GM12878 (cell line): ENCODE measurements around the gene NOL11. TPM values are rescaled to one million over a fixed set of nuclear protein-coding genes. Genes with fewer than 3 reads are reported as not detected.

Source experiments
- ATAC-seq: fragments of 200-7000 bp; cut with Tn5 transposase; 3 replicates; pipeline ENCODE4 v1.9.1; 2020; ENCODE audit warnings: mild to moderate bottlenecking, moderate library complexity
- BruUV-seq: library from RNA; stranded (reverse); fragments of 400-500 nt; replicated peaks from 2 replicates; lab custom pipeline; 2021; lab: Mats Ljungman, UMichigan
- CTCF ChIA-PET: fragments of 300-600 bp; sonication (Branson Sonifier 250); formaldehyde crosslinking; extraction: SDS; loops from one replicate; lab custom pipeline; 2021; ENCODE audit warnings: inconsistent platforms; lab: Yijun Ruan, JAX
- POLR2A ChIA-PET: fragments of 350-600 bp; formaldehyde crosslinking; extraction: SDS; loops from one replicate; lab custom pipeline; 2021; ENCODE audit warnings: inconsistent platforms; lab: Charles Lee
- RAD21 ChIA-PET: fragments of 300-600 bp; sonication (Branson Sonifier 250); formaldehyde crosslinking; loops from one replicate; lab custom pipeline; 2023; ENCODE audit warnings: antibody characterized with exemption; ENCODE audit not compliant: unreplicated experiment; lab: Charles Lee
- SMC1A ChIA-PET: fragments of 300-600 bp; sonication (Branson Sonifier 250); formaldehyde crosslinking; loops from one replicate; lab custom pipeline; 2023; ENCODE audit not compliant: unreplicated experiment, uncharacterized antibody; lab: Charles Lee
- DNase-seq: peaks from one replicate; pipeline ENCODE4 v3.0.0-alpha.2; 2011; ENCODE audit warnings: low read depth, low spot score
- FAIRE-seq: peaks from 3 replicates; lab custom pipeline; 2011; peaks lifted over from hg19 to GRCh38; lab: Jason Lieb, UNC
- H2AFZ ChIP-seq: 2 replicates; pipeline ENCODE4 v1.6.0; 2011; ENCODE audit warnings: low read depth, low read length, control low read depth; ENCODE audit not compliant: control insufficient read depth
- H3K27ac ChIP-seq: 2 replicates; pipeline ENCODE4 v1.5.1; 2011; ENCODE audit warnings: control low read depth; ENCODE audit not compliant: control insufficient read depth, insufficient read depth
- H3K27me3 ChIP-seq, 2 experiments: replicated peaks in 1 of 2; 2 replicates each; pipeline versions ENCODE4 v1.6.0 to v1.6.1; 2011; ENCODE audit warnings: low read length in 1 of 2; ENCODE audit not compliant: control insufficient read depth in 2 of 2, insufficient read depth in 2 of 2
- H3K36me3 ChIP-seq, 2 experiments: 2 replicates each; pipeline ENCODE4 v1.5.1; 2011; ENCODE audit warnings: low read length in 1 of 2; ENCODE audit not compliant: control insufficient read depth in 2 of 2, insufficient read depth in 2 of 2
- H3K4me1 ChIP-seq: 2 replicates; pipeline ENCODE4 v1.6.1; 2011; ENCODE audit warnings: mild to moderate bottlenecking, low read length, moderate library complexity, mixed read lengths; ENCODE audit not compliant: control insufficient read depth, insufficient read depth
- H3K4me2 ChIP-seq: 2 replicates; pipeline ENCODE4 v1.6.0; 2011; ENCODE audit warnings: control low read depth; ENCODE audit not compliant: control insufficient read depth, insufficient read depth
- H3K4me3 ChIP-seq: fragments of 200-600 bp; sonication (generic); 2 replicates; pipeline ENCODE4 v1.5.1; 2016
- H3K79me2 ChIP-seq: 2 replicates; pipeline ENCODE4 v1.6.0; 2011; ENCODE audit warnings: low read length; ENCODE audit not compliant: control insufficient read depth, insufficient read depth
- H3K9ac ChIP-seq: 2 replicates; pipeline ENCODE4 v1.8.0; 2011; ENCODE audit warnings: low read length, control low read depth, mixed read lengths; ENCODE audit not compliant: control insufficient read depth, insufficient read depth
- H3K9me3 ChIP-seq: replicated peaks from 3 replicates; pipeline ENCODE4 v1.5.1; 2011; ENCODE audit warnings: mild to moderate bottlenecking, low read length; ENCODE audit not compliant: control insufficient read depth, insufficient read depth
- H4K20me1 ChIP-seq: 2 replicates; pipeline ENCODE4 v1.6.0; 2011; ENCODE audit not compliant: control insufficient read depth, insufficient read depth
- BCL11A ChIP-seq: IDR thresholded peaks from 2 replicates; pipeline ENCODE4 v1.6.1; 2011; ENCODE audit warnings: low read depth, low read length
- CBFB ChIP-seq: IDR thresholded peaks from 2 replicates; pipeline ENCODE4 v1.6.1; 2016; ENCODE audit warnings: antibody characterized with exemption, low read depth
- CEBPB ChIP-seq, 2 experiments: fragments of 150-350 bp in 1 of 2; IDR thresholded peaks; 2 replicates each; pipeline ENCODE4 v1.6.1; 2012 to 2014; ENCODE audit warnings: low read depth in 2 of 2, low read length in 2 of 2, borderline replicate concordance in 1 of 2, inconsistent platforms in 1 of 2
- CREB1 ChIP-seq: IDR thresholded peaks from 2 replicates; pipeline ENCODE4 v1.6.1; 2012; ENCODE audit warnings: low read depth, mild to moderate bottlenecking, inconsistent platforms
- HDAC6 ChIP-seq: fragments of 200-600 bp; sonication (generic); IDR thresholded peaks from one replicate; pipeline ENCODE4 v1.8.0; 2017; ENCODE audit warnings: antibody characterized with exemption; ENCODE audit not compliant: unreplicated experiment
- HSF1 ChIP-seq: fragments of 150-350 bp; IDR thresholded peaks from 2 replicates; pipeline ENCODE4 v1.6.1; 2014; ENCODE audit warnings: mild to moderate bottlenecking, low read depth, low read length
- IKZF2 ChIP-seq, 2 experiments: fragments of 450-650 bp; IDR thresholded peaks; 2 replicates each; pipeline ENCODE4 v1.6.1; 2017; ENCODE audit warnings: mild to moderate bottlenecking in 2 of 2, moderate library complexity in 2 of 2
- IRF4 ChIP-seq: IDR thresholded peaks from 2 replicates; pipeline ENCODE4 v1.6.1; 2011; ENCODE audit warnings: low read depth, low read length
- PML ChIP-seq: IDR thresholded peaks from 2 replicates; pipeline ENCODE4 v1.6.1; 2012; ENCODE audit warnings: low read length, inconsistent platforms
- POLR2A ChIP-seq: IDR thresholded peaks from 2 replicates; pipeline ENCODE4 v1.6.1; 2011; ENCODE audit warnings: low read depth, mild to moderate bottlenecking, low read length
- SIN3A ChIP-seq: IDR thresholded peaks from 2 replicates; pipeline ENCODE4 v1.6.1; 2012; ENCODE audit warnings: low read depth, low read length, improper control_type of control experiment
- SIX5 ChIP-seq: IDR thresholded peaks from 2 replicates; pipeline ENCODE4 v1.6.1; 2011; ENCODE audit warnings: mild to moderate bottlenecking, low read depth, low read length, moderate library complexity; ENCODE audit not compliant: severe bottlenecking
- SRF ChIP-seq, 2 experiments: IDR thresholded peaks; 2 replicates each; pipeline ENCODE4 v1.6.1; 2011; ENCODE audit warnings: low read depth in 2 of 2, low read length in 2 of 2, mild to moderate bottlenecking in 1 of 2, moderate library complexity in 1 of 2
- ZNF622 ChIP-seq: fragments of 450-650 bp; IDR thresholded peaks from 2 replicates; pipeline ENCODE4 v1.6.1; 2017; ENCODE audit warnings: mild to moderate bottlenecking, inconsistent platforms
- WGBS: methylation state at CpG from one replicate; pipeline ENCODE4 v1.1.6; 2016; ENCODE audit warnings: low lambda C conversion rate; ENCODE audit not compliant: insufficient replicate concordance, insufficient coverage; ENCODE audit errors: missing lambda C conversion rate; 5-methylcytosine and 5-hydroxymethylcytosine counted together
- in situ Hi-C: fragments of 300-500 bp; cut with MboI; formaldehyde crosslinking; loops from 9 replicates; pipeline ENCODE4 v1.14.3; 2018; ENCODE audit warnings: mixed read lengths
- intact Hi-C: fragments of 100-400 bp; cut with micrococcal nuclease; formaldehyde crosslinking; loops from one replicate; pipeline ENCODE4 v1.14.2; 2022; ENCODE audit not compliant: unreplicated experiment
- polyA plus RNA-seq, 11 experiments: library from polyadenylated mRNA; depleted of rRNA in 4 of 11; unstranded in 6 of 11; stranded (reverse) in 5 of 11; fragments of >200 nt; fragmentation: Nextera tagmentation in 4 of 11; fragmentation: Illumina TruSeq in 1 of 11; extraction: Ambion mirVana in 4 of 11; extraction: Trizol in 1 of 11; gene quantifications; 1 replicate in 1 of 11; 2 replicates in 10 of 11; pipeline versions ENCODE4 v1.2.1 to v1.2.3, GENCODE V29; 2011 to 2016; ENCODE audit warnings: inconsistent platforms in 2 of 11, missing spikeins in 2 of 11, low read depth in 1 of 11
- total RNA-seq, 4 experiments: library from RNA; depleted of rRNA in 3 of 4; stranded (reverse); fragments of >200 nt in 3 of 4; fragmentation: Illumina TruSeq in 1 of 4; extraction: Trizol in 1 of 4; gene quantifications; 2 replicates each; pipeline versions ENCODE4 v1.2.1 to v1.2.3, GENCODE V29; 2013 to 2021
- TF ChIP-seq, protein P1 (sequence below): IDR thresholded peaks from 2 replicates; pipeline ENCODE4 v1.6.1; 2011; ENCODE audit warnings: mild to moderate bottlenecking, low read depth, low read length, moderate library complexity; ENCODE audit not compliant: insufficient replicate concordance
- TF ChIP-seq, protein P2 (sequence below): fragments of 450-650 bp; IDR thresholded peaks from 2 replicates; pipeline ENCODE4 v1.6.1; 2017; ENCODE audit warnings: antibody characterized with exemption, mild to moderate bottlenecking, moderate library complexity

NOL11 gene
- total and polyA plus RNA-seq, 10 of the 15 experiments (the other 5 are each of a cell fraction or from before 2014, with no cell fraction given), result 54.8 to 130 (median 94.6) TPM

DNA sequence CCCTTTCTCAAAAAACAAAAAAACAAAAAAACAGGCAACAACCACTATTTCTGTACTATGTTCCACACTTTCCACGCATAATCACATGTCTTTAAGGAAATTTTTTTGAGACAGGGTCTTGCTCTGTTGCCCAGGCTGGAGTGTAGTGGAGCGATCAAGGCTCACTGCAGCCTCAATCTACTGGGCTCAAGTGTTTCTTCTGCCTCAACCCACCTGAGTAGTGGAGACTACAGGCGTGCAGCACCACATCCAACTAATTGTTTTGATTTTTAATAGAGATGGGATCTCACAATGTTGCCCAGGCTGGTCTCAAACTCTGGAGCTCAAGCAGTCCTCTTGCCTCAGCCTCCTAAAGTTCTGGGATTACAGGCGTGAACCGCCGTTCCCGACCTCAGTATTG, 54.9 kb downstream of the NOL11 start:
- H4K20me1 ChIP-seq, result no peaks in the 10 kb centered on the region
- intact Hi-C loops (loop anchor here (10.0 kb wide), 1 partner anchor 398 kb away; the partner anchor contains the start of gene PITPNC1), in situ Hi-C loops (loop anchor here (10.0 kb wide), 1 partner anchor 408 kb away; the partner anchor contains the start of gene PSMD12)
- no peak overlapping the region for H3K4me2 ChIP-seq
- no peaks in the 10 kb centered on the region; a peak in 1 of 4 replicates for H3K27me3 ChIP-seq
- BruUV-seq, result no TSS peak
- POLR2A ChIA-PET, result no interaction called here
- CTCF ChIA-PET, result no interaction called here
- no peak for ATAC-seq
- SMC1A ChIA-PET, result no interaction called here
- no peaks in the 10 kb centered on the region for H3K36me3 ChIP-seq
- WGBS, result 74% methylated on average over 7 of the region's 7 CpGs
- no peaks in the 10 kb centered on the region for H3K79me2 ChIP-seq
- H3K9me3 ChIP-seq, result no peaks in the 10 kb centered on the region
- RAD21 ChIA-PET, result no interaction called here
- no peak for TF ChIP-seq SRF (IDR thresholded peaks at IDR 0.05; ENCODE audit: low read depth in 2 of 2, low read length in 2 of 2)
- no peak for TF ChIP-seq PML
- TF ChIP-seq CEBPB (IDR thresholded peaks at IDR 0.05; ENCODE audit: borderline replicate concordance in 1 of 2, low read depth in 2 of 2, low read length in 2 of 2), result no peak
- TF ChIP-seq HDAC6, result no peak
- TF ChIP-seq ZNF622, result no peak
- TF ChIP-seq, protein P1, sequence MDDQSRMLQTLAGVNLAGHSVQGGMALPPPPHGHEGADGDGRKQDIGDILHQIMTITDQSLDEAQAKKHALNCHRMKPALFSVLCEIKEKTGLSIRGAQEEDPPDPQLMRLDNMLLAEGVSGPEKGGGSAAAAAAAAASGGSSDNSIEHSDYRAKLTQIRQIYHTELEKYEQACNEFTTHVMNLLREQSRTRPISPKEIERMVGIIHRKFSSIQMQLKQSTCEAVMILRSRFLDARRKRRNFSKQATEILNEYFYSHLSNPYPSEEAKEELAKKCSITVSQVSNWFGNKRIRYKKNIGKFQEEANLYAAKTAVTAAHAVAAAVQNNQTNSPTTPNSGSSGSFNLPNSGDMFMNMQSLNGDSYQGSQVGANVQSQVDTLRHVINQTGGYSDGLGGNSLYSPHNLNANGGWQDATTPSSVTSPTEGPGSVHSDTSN, result no peak
- TF ChIP-seq SIN3A, result no peak
- no peak for TF ChIP-seq CBFB
- TF ChIP-seq CREB1, result no peak
- no peak for TF ChIP-seq HSF1
- TF ChIP-seq IKZF2 (IDR thresholded peaks at IDR 0.05), result no peak
- TF ChIP-seq POLR2A, result no peak
- TF ChIP-seq SIX5, result no peak
- TF ChIP-seq IRF4, result no peak
- TF ChIP-seq BCL11A, result no peak
- TF ChIP-seq, protein P2, sequence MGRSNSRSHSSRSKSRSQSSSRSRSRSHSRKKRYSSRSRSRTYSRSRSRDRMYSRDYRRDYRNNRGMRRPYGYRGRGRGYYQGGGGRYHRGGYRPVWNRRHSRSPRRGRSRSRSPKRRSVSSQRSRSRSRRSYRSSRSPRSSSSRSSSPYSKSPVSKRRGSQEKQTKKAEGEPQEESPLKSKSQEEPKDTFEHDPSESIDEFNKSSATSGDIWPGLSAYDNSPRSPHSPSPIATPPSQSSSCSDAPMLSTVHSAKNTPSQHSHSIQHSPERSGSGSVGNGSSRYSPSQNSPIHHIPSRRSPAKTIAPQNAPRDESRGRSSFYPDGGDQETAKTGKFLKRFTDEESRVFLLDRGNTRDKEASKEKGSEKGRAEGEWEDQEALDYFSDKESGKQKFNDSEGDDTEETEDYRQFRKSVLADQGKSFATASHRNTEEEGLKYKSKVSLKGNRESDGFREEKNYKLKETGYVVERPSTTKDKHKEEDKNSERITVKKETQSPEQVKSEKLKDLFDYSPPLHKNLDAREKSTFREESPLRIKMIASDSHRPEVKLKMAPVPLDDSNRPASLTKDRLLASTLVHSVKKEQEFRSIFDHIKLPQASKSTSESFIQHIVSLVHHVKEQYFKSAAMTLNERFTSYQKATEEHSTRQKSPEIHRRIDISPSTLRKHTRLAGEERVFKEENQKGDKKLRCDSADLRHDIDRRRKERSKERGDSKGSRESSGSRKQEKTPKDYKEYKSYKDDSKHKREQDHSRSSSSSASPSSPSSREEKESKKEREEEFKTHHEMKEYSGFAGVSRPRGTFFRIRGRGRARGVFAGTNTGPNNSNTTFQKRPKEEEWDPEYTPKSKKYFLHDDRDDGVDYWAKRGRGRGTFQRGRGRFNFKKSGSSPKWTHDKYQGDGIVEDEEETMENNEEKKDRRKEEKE, result no peak
- H3K27ac ChIP-seq, result no peak overlapping the region
- no peak for FAIRE-seq
- H2AFZ ChIP-seq, result no peak overlapping the region
- H3K9ac ChIP-seq, result no peak overlapping the region
- H3K4me1 ChIP-seq, result no peaks in the 10 kb centered on the region
- H3K4me3 ChIP-seq, result no peak overlapping the region
- no peak for DNase-seq
